Measurements from ENCODE around the gene TRPV4.

TRPV4 gene

DNA sequence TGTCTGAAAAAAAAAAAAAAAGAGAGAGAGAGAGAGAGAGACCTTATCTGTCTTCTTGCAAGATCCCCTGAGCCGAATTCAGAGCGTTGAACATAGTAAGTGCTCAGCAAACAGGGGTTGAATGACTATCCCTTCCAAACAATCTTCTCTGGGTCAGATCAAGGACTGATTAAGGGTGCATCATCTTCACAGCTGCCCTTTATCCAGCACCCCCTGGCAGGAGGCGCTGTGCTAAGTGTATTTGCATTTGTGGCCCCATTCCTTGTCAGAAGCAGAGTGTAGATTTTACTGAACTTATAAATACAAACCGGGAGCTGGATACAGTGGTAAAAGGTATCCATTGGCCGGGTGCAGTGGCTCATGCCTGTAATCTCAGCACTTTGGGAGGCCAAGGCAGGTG lies 8.8 kb upstream of the TRPV4 start:
- FAIRE-seq: no peak

DNA sequence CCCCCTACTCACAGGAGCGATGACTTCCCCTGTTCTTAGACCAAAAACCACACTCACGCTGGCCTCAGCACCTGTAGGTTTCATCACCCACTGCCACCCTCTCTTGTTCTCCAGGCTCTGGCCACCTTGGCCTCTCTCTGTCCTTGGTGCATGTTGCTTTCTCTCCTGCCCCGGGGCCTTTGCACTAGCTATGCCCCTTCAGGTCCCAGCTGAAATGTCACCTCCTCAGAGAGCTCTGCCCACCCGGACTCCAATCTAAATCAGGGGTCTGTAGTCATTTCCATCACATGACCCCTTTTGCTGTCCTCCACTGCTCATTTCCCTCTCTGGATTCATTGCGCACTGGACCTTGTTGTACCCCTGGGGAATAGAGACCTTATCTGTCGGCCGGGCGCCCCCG lies 8.2 kb upstream of the TRPV4 start:
- TF ChIP-seq, protein P1, sequence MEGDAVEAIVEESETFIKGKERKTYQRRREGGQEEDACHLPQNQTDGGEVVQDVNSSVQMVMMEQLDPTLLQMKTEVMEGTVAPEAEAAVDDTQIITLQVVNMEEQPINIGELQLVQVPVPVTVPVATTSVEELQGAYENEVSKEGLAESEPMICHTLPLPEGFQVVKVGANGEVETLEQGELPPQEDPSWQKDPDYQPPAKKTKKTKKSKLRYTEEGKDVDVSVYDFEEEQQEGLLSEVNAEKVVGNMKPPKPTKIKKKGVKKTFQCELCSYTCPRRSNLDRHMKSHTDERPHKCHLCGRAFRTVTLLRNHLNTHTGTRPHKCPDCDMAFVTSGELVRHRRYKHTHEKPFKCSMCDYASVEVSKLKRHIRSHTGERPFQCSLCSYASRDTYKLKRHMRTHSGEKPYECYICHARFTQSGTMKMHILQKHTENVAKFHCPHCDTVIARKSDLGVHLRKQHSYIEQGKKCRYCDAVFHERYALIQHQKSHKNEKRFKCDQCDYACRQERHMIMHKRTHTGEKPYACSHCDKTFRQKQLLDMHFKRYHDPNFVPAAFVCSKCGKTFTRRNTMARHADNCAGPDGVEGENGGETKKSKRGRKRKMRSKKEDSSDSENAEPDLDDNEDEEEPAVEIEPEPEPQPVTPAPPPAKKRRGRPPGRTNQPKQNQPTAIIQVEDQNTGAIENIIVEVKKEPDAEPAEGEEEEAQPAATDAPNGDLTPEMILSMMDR (IDR thresholded peaks at IDR 0.05; ENCODE audit: insufficient read depth, missing control alignments): no peak
- FAIRE-seq: no peak
- no peak for DNase-seq (ENCODE audit: insufficient read length, low spot score)

More for the DNA sequence above, 8.8 kb upstream of the TRPV4 start:
- DNase-seq (ENCODE audit: insufficient read length, low spot score): no peak
- TF ChIP-seq, protein P1 (IDR thresholded peaks at IDR 0.05; ENCODE audit: insufficient read depth, missing control alignments): no peak

DNA sequence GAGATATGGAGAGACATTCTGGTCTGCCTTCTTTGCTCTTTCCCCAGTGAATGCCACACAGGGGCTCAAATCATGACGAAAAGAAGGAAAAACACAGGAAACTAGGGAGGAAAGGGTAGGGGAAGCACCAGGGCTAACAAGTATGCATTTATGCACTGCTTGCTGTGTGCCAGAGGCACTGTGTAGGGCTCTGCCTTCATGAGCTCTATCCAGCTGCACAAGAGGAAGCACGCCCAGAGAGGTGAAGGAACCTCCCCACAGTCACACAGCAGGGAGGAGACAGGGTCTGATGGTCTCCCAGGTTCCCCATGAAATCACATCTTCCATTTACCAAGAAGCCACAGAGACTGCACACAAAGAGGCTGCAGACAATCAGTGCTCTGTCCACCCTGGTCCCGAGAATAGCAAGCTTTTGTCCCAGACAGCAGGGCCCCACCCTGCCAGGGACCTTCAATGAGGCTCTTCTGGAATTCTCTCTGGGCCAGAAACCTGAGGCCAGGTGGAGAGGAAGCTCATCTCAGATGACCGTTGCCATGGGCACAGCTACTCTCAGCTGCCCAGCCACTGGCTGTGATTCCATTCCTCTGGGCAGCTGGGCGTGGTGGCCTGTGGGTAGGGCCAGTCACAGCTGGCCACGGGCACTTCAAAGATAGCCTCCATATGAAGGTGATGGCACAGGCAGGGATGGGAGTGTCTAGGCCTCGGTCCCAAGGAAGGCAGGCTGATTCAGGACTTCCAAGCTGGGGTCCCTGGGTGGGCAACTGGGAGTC lies 7.3 kb upstream of the TRPV4 start:
- FAIRE-seq (no peak), DNase-seq (ENCODE audit: insufficient read length, low spot score) (no peak)
- TF ChIP-seq, protein P1 (IDR thresholded peaks at IDR 0.05; ENCODE audit: insufficient read depth, missing control alignments): no peak

DNA sequence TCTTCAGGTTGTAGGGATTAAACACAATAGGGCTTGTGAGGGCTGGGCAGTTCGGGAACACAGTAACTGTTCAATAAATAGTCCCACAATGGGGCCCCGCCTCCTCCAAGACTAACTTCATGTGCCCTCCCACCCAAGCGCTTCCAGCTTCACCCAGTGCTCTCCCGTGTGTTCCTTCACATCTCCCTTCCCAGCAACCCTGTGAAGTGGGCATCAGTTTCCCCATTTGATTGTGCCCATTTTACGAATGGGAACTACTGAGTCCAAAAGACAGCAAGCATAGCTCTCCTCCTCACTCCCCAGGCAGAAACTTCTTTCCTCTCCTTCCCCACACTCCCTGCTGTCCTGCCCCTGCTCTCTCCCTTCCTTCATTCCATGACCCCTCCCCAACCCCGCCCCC lies 6.2 kb upstream of the TRPV4 start:
- TF ChIP-seq, protein P1 (IDR thresholded peaks at IDR 0.05; ENCODE audit: insufficient read depth, missing control alignments): no peak
- FAIRE-seq (no peak), DNase-seq (ENCODE audit: insufficient read length, low spot score) (no peak)

DNA sequence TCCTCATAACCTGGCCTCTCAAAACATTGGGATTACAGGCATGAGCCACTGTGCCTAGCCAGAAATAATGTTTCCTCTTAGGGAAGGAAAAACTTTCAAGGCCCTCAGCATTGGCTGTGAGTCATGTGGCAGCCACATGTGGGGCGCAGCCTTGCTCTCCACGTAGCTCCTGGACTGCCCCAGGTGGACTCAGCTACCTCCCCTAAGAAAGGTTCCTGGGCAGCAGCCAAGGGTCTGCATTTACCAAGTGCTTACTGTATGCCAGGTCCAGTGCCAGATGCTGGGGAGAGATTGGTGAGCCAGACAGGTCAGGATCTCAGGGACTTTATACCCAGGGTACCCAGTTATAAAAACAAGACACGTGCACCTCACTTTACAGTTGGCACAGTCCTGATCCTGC lies 3.7 kb upstream of the TRPV4 start:
- DNase-seq (ENCODE audit: insufficient read length, low spot score) (no peak), FAIRE-seq (no peak)
- TF ChIP-seq, protein P1 (IDR thresholded peaks at IDR 0.05; ENCODE audit: insufficient read depth, missing control alignments): no peak

DNA sequence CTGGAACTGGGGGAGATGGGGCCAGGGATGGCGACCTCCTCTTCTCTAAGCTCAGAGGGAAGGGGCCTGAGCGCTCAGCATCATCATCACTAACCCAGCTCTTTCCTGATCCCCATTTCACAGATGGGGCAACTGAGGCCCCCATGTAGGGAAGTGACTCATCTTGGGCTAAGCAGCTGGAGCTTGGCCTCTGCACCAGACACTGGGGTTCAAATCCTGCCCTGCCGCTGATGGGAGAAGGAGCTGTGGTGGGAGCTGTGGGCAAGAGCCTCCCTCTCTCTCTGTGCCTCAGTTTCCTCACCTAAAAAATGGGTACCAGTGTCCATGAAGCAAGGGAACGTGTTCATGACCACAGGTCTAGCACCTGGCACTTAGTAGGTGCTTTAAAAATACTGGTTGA lies 2.6 kb upstream of the TRPV4 start:
- TF ChIP-seq, protein P1 (IDR thresholded peaks at IDR 0.05; ENCODE audit: insufficient read depth, missing control alignments): no peak
- DNase-seq (ENCODE audit: insufficient read length, low spot score) (no peak), FAIRE-seq (no peak)

DNA sequence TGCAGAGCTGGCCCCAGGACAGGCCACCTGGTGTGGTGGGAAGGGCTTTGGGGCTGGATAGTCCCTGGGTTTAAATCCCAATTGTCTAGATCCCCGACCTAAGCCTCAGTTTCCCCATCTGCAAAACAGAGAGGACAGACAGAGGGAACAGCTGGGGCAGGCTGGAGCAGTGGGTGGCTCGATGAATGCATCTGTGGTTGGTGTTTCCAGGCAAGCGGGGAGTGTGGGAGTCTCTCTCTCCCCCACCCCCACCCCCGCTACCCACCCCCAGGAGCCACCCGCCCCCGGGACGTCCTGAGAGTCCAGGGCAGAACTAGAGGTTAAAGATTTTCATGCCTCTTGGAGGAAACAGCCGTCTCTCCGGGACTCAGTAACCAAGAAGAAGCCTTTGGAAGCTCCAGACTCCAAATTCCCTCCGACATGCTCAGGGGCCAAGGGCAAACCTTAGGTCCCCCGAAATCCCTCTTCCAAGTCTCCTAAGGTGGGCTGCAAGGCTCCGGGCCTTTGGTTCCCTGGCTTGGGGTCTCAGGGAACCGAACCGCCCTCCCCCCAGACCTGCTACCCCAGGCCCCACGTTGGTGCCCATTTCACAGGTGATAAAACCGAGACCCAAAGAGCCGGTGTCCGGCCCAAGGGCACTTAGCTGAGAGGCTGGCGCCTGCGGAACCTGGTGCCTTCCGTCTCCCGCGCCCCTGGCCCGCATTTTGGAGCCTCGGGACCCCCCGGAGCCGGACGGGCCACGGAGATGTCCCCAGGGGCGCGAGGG lies 474 bp downstream of the TRPV4 start:
- TF ChIP-seq, protein P1 (IDR thresholded peaks at IDR 0.05; ENCODE audit: insufficient read depth, missing control alignments): no peak
- no peak for FAIRE-seq
- DNase-seq (ENCODE audit: insufficient read length, low spot score): no peak
